HepG2 (cell line): ENCODE data around the gene MSL2.

Experiments used
- ARID4A ChIP-seq: sonication (generic); formaldehyde crosslinking; IDR thresholded peaks from 2 replicates; pipeline ENCODE4 v1.5.0; 2020; ENCODE audit warnings: mild to moderate bottlenecking, missing genetic modification reagents, borderline replicate concordance
- ETS1 ChIP-seq: sonication (generic); formaldehyde crosslinking; IDR thresholded peaks from 2 replicates; pipeline ENCODE4 v1.4.0; 2020; ENCODE audit warnings: missing genetic modification reagents
- EZH2 ChIP-seq: conservative IDR thresholded peaks from 2 replicates; pipeline ENCODE4 v1.6.1; 2012; ENCODE audit warnings: mild to moderate bottlenecking, low read depth, low read length, moderate library complexity
- FOXP4 ChIP-seq: sonication (generic); formaldehyde crosslinking; IDR thresholded peaks from 2 replicates; pipeline ENCODE4 v1.4.0; 2020; ENCODE audit warnings: missing genetic modification reagents
- SNAPC5 ChIP-seq: sonication (generic); formaldehyde crosslinking; IDR thresholded peaks from 2 replicates; pipeline ENCODE4 v1.8.1; 2023; ENCODE audit warnings: mild to moderate bottlenecking, missing genetic modification reagents, borderline replicate concordance
- TAF1 ChIP-seq: sonication (generic); formaldehyde crosslinking; IDR thresholded peaks from 2 replicates; pipeline ENCODE4 v1.4.0; 2020; ENCODE audit warnings: missing genetic modification reagents
- TARDBP ChIP-seq: sonication (generic); formaldehyde crosslinking; IDR thresholded peaks from 2 replicates; pipeline ENCODE4 v1.8.0; 2022; ENCODE audit warnings: mild to moderate bottlenecking, missing genetic modification reagents
- TSC22D2 ChIP-seq: sonication (generic); formaldehyde crosslinking; IDR thresholded peaks from 2 replicates; pipeline ENCODE4 v1.5.1; 2020; ENCODE audit warnings: missing genetic modification reagents, mild to moderate bottlenecking, borderline replicate concordance
- ZKSCAN1 ChIP-seq: fragments of 150-350 bp; IDR thresholded peaks from 2 replicates; pipeline ENCODE4 v1.6.1; 2014; ENCODE audit warnings: low read length

GRCh38 chr3:136136454-136136853, 59.7 kb downstream of the MSL2 start:
- TF ChIP-seq EZH2, result no peak
- no peak for TF ChIP-seq TAF1 (CRISPR knock-in tag)
- no peak for TF ChIP-seq SNAPC5 (CRISPR knock-in tag)
- no peak for TF ChIP-seq TARDBP (CRISPR knock-in tag)
- TF ChIP-seq ZKSCAN1, result no peak
- TF ChIP-seq ARID4A (CRISPR knock-in tag), result no peak
- no peak for TF ChIP-seq ETS1 (CRISPR knock-in tag)
- no peak for TF ChIP-seq FOXP4 (CRISPR knock-in tag)
- no peak for TF ChIP-seq TSC22D2 (CRISPR knock-in tag)
